GM19455 (cell line): ENCODE data around the gene KRTAP4-3.
"Not testable (repeated sequence)": the region's sequence is repeated elsewhere in the genome, so short reads cannot be mapped to it uniquely, and the experiment has no call there.

Source experiments
- ATAC-seq: cut with Tn5 transposase; IDR thresholded peaks from one replicate; pipeline ENCODE4 v1.9.1; 2021; ENCODE audit not compliant: unreplicated experiment

The KRTAP4-3 gene

DNA sequence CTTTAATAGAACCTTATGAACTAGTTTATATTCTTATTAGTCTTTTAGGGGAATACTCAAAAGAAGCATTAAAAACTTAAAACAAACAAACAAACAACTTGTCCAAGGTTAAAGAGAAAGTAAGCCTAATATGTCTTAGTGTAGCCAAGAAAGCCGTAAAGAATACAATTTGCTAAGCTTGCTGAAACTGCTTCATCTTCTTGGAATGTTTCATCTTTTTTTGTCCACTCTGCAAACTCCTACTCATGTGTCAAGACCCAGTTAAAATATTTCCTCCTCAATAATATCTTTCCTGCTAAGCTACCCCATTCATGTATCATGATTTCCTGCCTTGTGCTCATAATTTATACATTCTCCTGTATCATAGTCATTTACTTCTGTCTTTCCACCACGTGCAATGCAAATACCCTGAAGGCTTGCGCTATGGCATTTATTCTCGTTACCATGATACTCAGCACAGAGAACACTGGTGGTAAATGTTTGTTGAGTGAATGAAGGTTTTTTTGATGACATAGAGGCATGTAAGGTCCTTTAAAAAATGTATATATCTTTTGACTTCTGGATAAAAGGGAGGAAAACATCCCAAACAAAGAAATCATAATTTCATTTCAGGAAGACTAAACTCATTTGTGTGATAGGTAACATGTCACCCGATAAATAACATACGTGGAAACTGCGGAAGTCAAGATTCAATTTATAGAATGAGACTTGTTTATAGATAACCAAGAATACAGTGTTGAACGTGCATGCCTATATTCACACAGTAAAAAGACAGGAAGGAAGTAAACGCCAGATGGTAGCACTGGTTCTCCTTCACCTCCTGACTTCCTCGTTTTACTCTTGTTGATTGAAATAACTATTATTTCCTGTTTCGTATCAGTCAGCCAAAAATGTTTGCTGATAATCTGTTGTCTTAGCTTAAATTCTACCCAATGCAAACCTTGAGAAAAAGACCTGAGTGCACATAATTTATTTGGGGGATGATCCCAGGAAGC lies 48.0 kb downstream of the KRTAP4-3 start:
- ATAC-seq = not testable (repeated sequence)

DNA sequence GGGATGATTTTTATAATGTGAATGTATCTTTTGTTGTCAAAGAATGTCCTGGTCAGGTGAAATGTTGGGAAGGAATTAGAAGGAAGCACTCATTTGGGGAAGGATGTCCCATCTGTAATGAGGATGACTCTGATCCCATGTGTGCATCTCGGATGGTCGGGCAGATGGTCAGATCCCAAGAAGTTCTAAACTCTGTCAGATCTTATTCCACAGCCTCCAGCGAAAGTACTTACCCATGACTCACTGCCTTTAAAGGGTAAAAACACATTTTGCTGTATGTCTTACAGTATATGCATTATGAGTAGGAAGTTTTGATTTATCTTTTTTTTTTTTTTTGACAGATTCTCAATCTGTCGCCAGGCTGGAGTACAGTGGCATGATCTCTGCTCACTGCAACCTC lies 49.3 kb downstream of the KRTAP4-3 start:
- no peak for ATAC-seq

DNA sequence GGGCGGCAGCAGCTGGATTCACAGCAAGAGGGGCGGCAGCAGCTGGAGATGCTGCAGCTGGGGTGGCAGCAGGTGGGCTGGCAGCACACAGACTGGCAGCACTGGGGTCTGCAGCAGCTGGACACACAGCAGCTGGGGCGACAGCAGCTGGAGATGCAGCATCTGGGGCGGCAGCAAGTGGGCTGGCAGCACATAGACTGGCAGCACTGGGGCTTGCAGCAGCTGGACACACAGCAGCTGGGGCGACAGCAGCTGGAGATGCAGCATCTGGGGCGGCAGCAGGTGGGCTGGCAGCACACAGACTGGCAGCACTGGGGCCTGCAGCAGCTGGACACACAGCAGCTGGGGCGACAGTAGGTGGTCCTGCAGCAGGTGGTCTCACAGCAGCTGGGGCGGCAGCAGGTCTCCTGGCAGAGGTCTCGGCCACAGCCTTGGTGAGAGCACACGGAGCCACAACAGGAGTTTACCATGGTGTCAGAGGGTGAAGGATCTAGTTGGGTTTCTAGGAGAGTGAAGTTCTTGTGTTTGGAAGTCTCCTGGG lies 50.1 kb downstream of the KRTAP4-3 start, which contains the start of gene KRTAP4-11:
Gene KRTAP4-11, minus strand, starts transcription at position 528 of the 541 bp plus-strand sequence. Its CDS starts 58 bp downstream, at position 470.
- not testable (repeated sequence) for ATAC-seq
